ENCODE measurements around the gene NPHP1. TPM values are rescaled to one million over a fixed set of nuclear protein-coding genes. Genes with fewer than 3 reads are reported as not detected.
A peak's percentile ranks its signal among the peaks of the same experiment; 100 is the strongest.

Gene NPHP1
- total and polyA plus RNA-seq, 2 of the 4 experiments (the other 2 are of a cell fraction), result 1.8 to 2.5 TPM

- Histone ChIP-seq H3K9me3 (ENCODE audit: control insufficient read depth, insufficient read depth, low read length) (no peaks in the 10 kb centered on the region), H2AK5ac (ENCODE audit: low read depth, low read length) (no peak overlapping the region), H3K18ac (ENCODE audit: low read depth, low read length) (no peak overlapping the region), H3K36me3 (ENCODE audit: control insufficient read depth, insufficient read depth, low read length) (no peaks in the 10 kb centered on the region), H3K4ac (ENCODE audit: low read depth, low read length) (no peak overlapping the region), H2BK15ac (ENCODE audit: low read depth, low read length) (no peak overlapping the region), H4K8ac (ENCODE audit: low read depth in 2 of 2, low read length in 2 of 2) (no peak overlapping the region), H4K20me1 (ENCODE audit: insufficient read depth, low read length) (no peaks in the 10 kb centered on the region), H4K5ac (ENCODE audit: low read depth, low read length) (no peak overlapping the region), H3K27me3 (ENCODE audit: control insufficient read depth, insufficient read depth, low read length) (peaks cover under 1% of the 10 kb centered on the region; the same call in 1 of the 2 replicates), H2AFZ (replicated peaks; ENCODE audit: low read length, poor library complexity) (no peak overlapping the region), H3K9me1 (ENCODE audit: insufficient read depth, low read length) (no peaks in the 10 kb centered on the region; the same call in 1 of the 2 replicates), H3K27ac (ENCODE audit: insufficient read depth, low read length) (no peak overlapping the region), H2BK5ac (ENCODE audit: low read depth, low read length, poor library complexity, severe bottlenecking) (no peak overlapping the region), H3K79me1 (ENCODE audit: low read depth in 1 of 2, low read length in 2 of 2) (no peaks in the 10 kb centered on the region), H3K56ac (ENCODE audit: extremely low read depth, insufficient read depth, low read length) (no peak overlapping the region), H3K4me3 (ENCODE audit: insufficient read depth, low read depth, low read length) (no peak overlapping the region), H3K9ac (ENCODE audit: low read depth, low read length) (no peak overlapping the region), H3K14ac (replicated peaks; ENCODE audit: low read depth, low read length) (no peak overlapping the region), H2AK9ac (replicated peaks; ENCODE audit: low read depth, low read length, poor library complexity) (no peak overlapping the region), H4K91ac (ENCODE audit: insufficient read depth, low read depth, low read length) (no peak overlapping the region), H3K23ac (ENCODE audit: low read depth, low read length) (no peak overlapping the region), H2BK120ac (ENCODE audit: low read depth, low read length) (no peak overlapping the region), H3K4me2 (ENCODE audit: low read depth, low read length) (no peak overlapping the region), H2BK20ac (ENCODE audit: low read depth, low read length) (no peak overlapping the region), H3K4me1 (ENCODE audit: control insufficient read depth, insufficient read depth, low read length) (no peaks in the 10 kb centered on the region)
- ATAC-seq (ENCODE audit: low read depth) (peak; percentile 29; the same call in 1 of the 2 replicates), DNase-seq (peak; percentile 11)
- intact Hi-C loops (cut with micrococcal nuclease) (no loop called here), dilution Hi-C loops (cut with HindIII; ENCODE audit: low sequenced_read_pairs, unreplicated experiment) (no loop called here), in situ Hi-C loops (cut with MboI; ENCODE audit: low sequenced_read_pairs) (no loop called here)
- WGBS, 2 experiments (ENCODE audit: extremely low coverage in 2 of 2, insufficient read length in 1 of 2), result no CpG with 5 or more reads among the region's 6 CpGs
- CTCF ChIA-PET, result interaction anchor here (0.8 kb wide), 1 partner anchor 9 kb away, joined by 3 read pairs; no protein-coding TSS in a partner anchor
- no peak for TF ChIP-seq NFE2L2 (IDR thresholded peaks at IDR 0.05; ENCODE audit: low read depth, low read length)
- no peak for TF ChIP-seq MAFK (IDR thresholded peaks at IDR 0.05; ENCODE audit: low read depth, low read length)
- TF ChIP-seq RFX5 (IDR thresholded peaks at IDR 0.05; ENCODE audit: low read depth, low read length), result no peak
- no peak for TF ChIP-seq RAD21 (IDR thresholded peaks at IDR 0.05; ENCODE audit: low read length)
- no TSS peak for BruUV-seq (replicated peaks)
- POLR2A ChIA-PET (ENCODE audit: unreplicated experiment), result interaction anchor here (0.6 kb wide), 1 partner anchor 11 kb away, joined by 4 read pairs; no protein-coding TSS in a partner anchor
Measured at GRCh38 chr2:110124939-110125691, 79.7 kb downstream of the NPHP1 start.
